Loucy (cell line): ENCODE measurements around the gene ALB.

Experiments used
- CTCF ChIP-seq: fragments of 200-600 bp; sonication (generic); conservative IDR thresholded peaks from 2 replicates; pipeline ENCODE4 v1.5.1; 2014; ENCODE audit warnings: mild to moderate bottlenecking, antibody characterized with exemption, low read length
- EZH2phosphoT487 ChIP-seq: fragments of 200-600 bp; IDR thresholded peaks from 2 replicates; pipeline ENCODE4 v1.6.1; 2018; ENCODE audit warnings: antibody characterized with exemption, mild to moderate bottlenecking, moderate library complexity, borderline replicate concordance

GRCh38 chr4:73439991-73440390, 35.9 kb downstream of the ALB start:
- TF ChIP-seq CTCF (no peak), EZH2phosphoT487 (no peak)
